Vagina (tissue), 2 donors: Measurements from ENCODE around the gene TRAPPC4.
"Not testable (repeated sequence)": the region's sequence is repeated elsewhere in the genome, so short reads cannot be mapped to it uniquely, and the experiment has no call there.

ENCODE experiments used
- POLR2A ChIP-seq, 2 donors: fragments of 450-650 bp; IDR thresholded peaks; one replicate each; pipeline ENCODE4 v1.6.1; 2017; ENCODE audit warnings: antibody characterized with exemption in 2 of 2, mild to moderate bottlenecking in 2 of 2, moderate library complexity in 2 of 2
- POLR2AphosphoS5 ChIP-seq, 2 donors: sonication (generic); formaldehyde crosslinking; IDR thresholded peaks; one replicate each; pipeline ENCODE4 v1.9.0; 2017; ENCODE audit warnings: antibody characterized with exemption in 2 of 2, mild to moderate bottlenecking in 2 of 2, low read depth in 1 of 2; ENCODE audit not compliant: insufficient read depth in 1 of 2
- TF ChIP-seq, protein P1 (sequence below), 3 experiments: fragments of 450-650 bp in 2 of 3; fragments of 200-600 bp in 1 of 3; sonication (generic) in 1 of 3; IDR thresholded peaks; one replicate each; pipeline ENCODE4 v1.5.1; 2017 to 2019; ENCODE audit warnings: antibody characterized with exemption in 3 of 3, mild to moderate bottlenecking in 2 of 3, moderate library complexity in 2 of 3

DNA sequence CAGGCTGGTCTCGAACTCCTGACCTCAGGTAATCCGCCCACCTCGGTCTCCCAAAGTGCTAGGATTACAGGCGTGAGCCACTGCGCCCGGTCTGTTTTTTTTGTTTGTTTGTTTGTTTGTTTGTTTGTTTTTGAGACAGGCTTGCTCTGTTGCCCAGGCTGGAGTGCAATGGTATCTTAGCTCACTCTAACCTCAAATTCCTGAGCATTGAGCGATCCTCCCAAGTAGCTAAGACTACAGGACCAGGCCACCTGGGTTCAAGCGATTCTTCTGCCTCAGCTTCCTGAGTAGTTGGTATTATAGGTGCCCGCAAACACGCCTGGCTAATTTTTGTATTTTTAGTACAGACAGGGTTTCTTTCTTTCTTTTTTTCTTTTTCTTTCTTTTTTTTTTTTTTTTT, 14.9 kb downstream of the TRAPPC4 start:
- TF ChIP-seq, protein P1, sequence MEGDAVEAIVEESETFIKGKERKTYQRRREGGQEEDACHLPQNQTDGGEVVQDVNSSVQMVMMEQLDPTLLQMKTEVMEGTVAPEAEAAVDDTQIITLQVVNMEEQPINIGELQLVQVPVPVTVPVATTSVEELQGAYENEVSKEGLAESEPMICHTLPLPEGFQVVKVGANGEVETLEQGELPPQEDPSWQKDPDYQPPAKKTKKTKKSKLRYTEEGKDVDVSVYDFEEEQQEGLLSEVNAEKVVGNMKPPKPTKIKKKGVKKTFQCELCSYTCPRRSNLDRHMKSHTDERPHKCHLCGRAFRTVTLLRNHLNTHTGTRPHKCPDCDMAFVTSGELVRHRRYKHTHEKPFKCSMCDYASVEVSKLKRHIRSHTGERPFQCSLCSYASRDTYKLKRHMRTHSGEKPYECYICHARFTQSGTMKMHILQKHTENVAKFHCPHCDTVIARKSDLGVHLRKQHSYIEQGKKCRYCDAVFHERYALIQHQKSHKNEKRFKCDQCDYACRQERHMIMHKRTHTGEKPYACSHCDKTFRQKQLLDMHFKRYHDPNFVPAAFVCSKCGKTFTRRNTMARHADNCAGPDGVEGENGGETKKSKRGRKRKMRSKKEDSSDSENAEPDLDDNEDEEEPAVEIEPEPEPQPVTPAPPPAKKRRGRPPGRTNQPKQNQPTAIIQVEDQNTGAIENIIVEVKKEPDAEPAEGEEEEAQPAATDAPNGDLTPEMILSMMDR (IDR thresholded peaks at IDR 0.05): not testable (repeated sequence)
- TF ChIP-seq POLR2A (IDR thresholded peaks at IDR 0.05); POLR2AphosphoS5 (IDR thresholded peaks at IDR 0.05; ENCODE audit: insufficient read depth in 1 of 2, low read depth in 1 of 2): not testable (repeated sequence)
